HEK293T (cell line): ENCODE data around the gene SP6.

Experiments
- CTCF ChIA-PET: fragments of 350-600 bp; formaldehyde crosslinking; extraction: SDS; loops from one replicate; lab custom pipeline; 2021; ENCODE audit warnings: antibody characterized with exemption, inconsistent platforms; lab: Yijun Ruan, JAX
- POLR2A ChIA-PET: fragments of 350-600 bp; formaldehyde crosslinking; extraction: SDS; loops from one replicate; lab custom pipeline; 2020; ENCODE audit warnings: antibody characterized with exemption, inconsistent platforms; lab: Yijun Ruan, JAX
- DNase-seq: peaks from one replicate; pipeline ENCODE4 v3.0.0; 2012; ENCODE audit warnings: mixed read lengths; ENCODE audit errors: extremely low spot score
- ARNT ChIP-seq: fragments of 450-650 bp; IDR thresholded peaks from 2 replicates; pipeline ENCODE4 v1.6.1; 2017; ENCODE audit warnings: mild to moderate bottlenecking
- BHLHE40 ChIP-seq: fragments of 450-650 bp; IDR thresholded peaks from 2 replicates; pipeline ENCODE4 v1.6.1; 2016; ENCODE audit warnings: mild to moderate bottlenecking, moderate library complexity, borderline replicate concordance
- CTBP1 ChIP-seq: fragments of 450-650 bp; IDR thresholded peaks from 2 replicates; pipeline ENCODE4 v1.6.1; 2016; ENCODE audit warnings: borderline replicate concordance
- ELF4 ChIP-seq: fragments of 450-650 bp; IDR thresholded peaks from 2 replicates; pipeline ENCODE4 v1.6.1; 2017; ENCODE audit warnings: antibody characterized with exemption
- FOXA1 ChIP-seq: fragments of 450-650 bp; IDR thresholded peaks from 2 replicates; pipeline ENCODE4 v1.6.1; 2016; ENCODE audit warnings: mild to moderate bottlenecking
- FOXK2 ChIP-seq: fragments of 450-650 bp; IDR thresholded peaks from 2 replicates; pipeline ENCODE4 v1.6.1; 2016; ENCODE audit warnings: mild to moderate bottlenecking
- FOXM1 ChIP-seq: fragments of 450-650 bp; IDR thresholded peaks from 2 replicates; pipeline ENCODE4 v1.6.1; 2017; ENCODE audit warnings: mild to moderate bottlenecking, borderline replicate concordance
- HDGF ChIP-seq: fragments of 450-650 bp; IDR thresholded peaks from 2 replicates; pipeline ENCODE4 v1.6.1; 2017; ENCODE audit warnings: antibody characterized with exemption, borderline replicate concordance
- L3MBTL2 ChIP-seq: fragments of 450-650 bp; conservative IDR thresholded peaks from 2 replicates; pipeline ENCODE4 v1.6.1; 2016; ENCODE audit warnings: mild to moderate bottlenecking
- LEF1 ChIP-seq: fragments of 450-650 bp; IDR thresholded peaks from 2 replicates; pipeline ENCODE4 v1.6.1; 2017; ENCODE audit warnings: mild to moderate bottlenecking, borderline replicate concordance
- NFRKB ChIP-seq: fragments of 450-650 bp; IDR thresholded peaks from 2 replicates; pipeline ENCODE4 v1.6.1; 2016; ENCODE audit warnings: mild to moderate bottlenecking, moderate library complexity
- PKNOX1 ChIP-seq: fragments of 450-650 bp; IDR thresholded peaks from 2 replicates; pipeline ENCODE4 v1.6.1; 2016
- SP1 ChIP-seq: fragments of 450-650 bp; IDR thresholded peaks from 2 replicates; pipeline ENCODE4 v1.6.1; 2017
- SUZ12 ChIP-seq: fragments of 450-650 bp; IDR thresholded peaks from 2 replicates; pipeline ENCODE4 v1.6.1; 2016; ENCODE audit warnings: mild to moderate bottlenecking
- TARDBP ChIP-seq: fragments of 450-650 bp; IDR thresholded peaks from 2 replicates; pipeline ENCODE4 v1.6.1; 2016
- ZNF384 ChIP-seq: fragments of 450-650 bp; IDR thresholded peaks from 2 replicates; pipeline ENCODE4 v1.6.1; 2016

The SP6 gene

GRCh38 chr17:47811709-47812108 lies 39.3 kb downstream of the SP6 start:
- no peak for TF ChIP-seq NFRKB
- TF ChIP-seq SUZ12: no peak
- TF ChIP-seq ARNT: no peak
- TF ChIP-seq CTBP1: no peak
- no peak for TF ChIP-seq HDGF
- ChIA-PET POLR2A (no interaction called here), CTCF (no interaction called here)
- no peak for DNase-seq

GRCh38 chr17:47810901-47811635 lies 39.9 kb downstream of the SP6 start:
- CTCF ChIA-PET: no interaction called here
- POLR2A ChIA-PET: interaction anchor here (1.2 to 1.3 kb wide), 2 partner anchors 11 to 85 kb away, joined by 3 to 5 read pairs; partner anchors contain the start of genes OSBPL7 and SP2
- DNase-seq: no peak

DNA sequence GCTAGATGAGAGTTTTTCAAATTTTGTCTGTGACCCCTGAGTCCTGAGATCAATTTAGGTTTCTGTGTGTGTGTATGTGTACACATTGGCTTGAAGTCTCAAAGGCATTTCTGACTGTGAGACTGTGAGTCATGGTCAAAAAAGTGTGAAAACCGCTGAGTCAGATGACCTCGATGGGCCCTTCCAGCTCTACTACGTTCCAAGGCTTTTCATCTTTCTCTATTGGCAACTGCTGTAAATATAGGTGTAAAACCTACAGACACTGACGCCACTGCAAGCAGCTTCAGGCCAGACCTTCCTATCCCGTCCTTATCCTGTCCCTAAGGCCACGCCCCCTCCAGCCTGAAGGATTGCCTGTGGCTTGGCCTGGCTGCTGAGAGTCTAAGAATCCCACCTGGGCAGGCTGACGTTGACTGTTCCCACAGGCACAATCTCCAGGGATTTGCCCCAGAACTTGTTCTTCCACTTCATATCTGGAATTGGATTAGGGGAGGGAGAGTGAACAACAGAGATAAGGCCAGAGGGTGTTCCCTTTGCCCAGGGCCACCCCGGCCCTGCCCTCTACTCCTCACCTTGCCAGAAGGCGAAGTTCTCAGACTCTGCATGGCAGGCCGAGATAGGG lies 40.7 kb downstream of the SP6 start:
- DNase-seq: no peak
- TF ChIP-seq SP1: no peak
- no peak for TF ChIP-seq SUZ12
- no peak for TF ChIP-seq ARNT
- no peak for TF ChIP-seq TARDBP
- no peak for TF ChIP-seq CTBP1
- no peak for TF ChIP-seq ZNF384
- no peak for TF ChIP-seq BHLHE40
- ChIA-PET CTCF (no interaction called here), POLR2A (interaction anchor here (1.0 to 1.3 kb wide), 3 partner anchors 11 to 161 kb away, joined by 3 to 5 read pairs (median 4); partner anchors contain the start of genes OSBPL7 and SP2)

More at GRCh38 chr17:47810901-47811635, 39.9 kb downstream of the SP6 start:
- no peak for TF ChIP-seq BHLHE40
- no peak for TF ChIP-seq ZNF384

DNA sequence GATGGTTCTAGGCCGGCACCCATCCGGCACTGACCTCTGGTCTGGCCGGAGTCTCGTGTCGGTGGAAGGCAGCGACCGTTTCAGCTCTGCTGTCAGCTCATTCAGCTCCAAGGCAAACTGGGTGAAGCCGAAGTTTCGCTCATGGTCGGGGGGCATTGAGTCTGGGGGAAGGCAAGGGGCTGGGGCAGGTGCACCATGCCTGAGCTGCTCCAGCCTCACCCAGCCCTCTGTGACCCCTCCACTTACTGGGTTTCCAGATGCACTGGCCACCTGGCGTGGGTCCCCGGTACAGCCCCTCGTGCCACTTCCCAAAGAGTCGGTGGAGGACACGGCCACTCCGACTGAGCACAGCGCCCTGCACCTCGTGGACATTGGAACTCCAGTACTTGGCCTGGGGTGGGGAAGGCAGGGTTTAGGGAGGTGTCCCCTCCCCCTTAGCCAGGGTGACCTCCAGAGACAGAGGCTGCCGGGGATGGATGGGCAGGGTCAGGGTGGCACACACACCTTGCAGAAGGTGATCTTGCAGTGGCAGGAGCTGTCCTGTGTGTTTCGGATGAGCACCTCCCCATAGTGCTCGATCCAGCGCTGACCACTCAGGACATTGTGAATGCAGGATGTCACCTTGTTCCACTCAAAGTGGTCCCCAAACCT lies 42.0 kb downstream of the SP6 start:
- no peak for TF ChIP-seq BHLHE40
- CTCF ChIA-PET: no interaction called here
- POLR2A ChIA-PET: interaction anchor here (1.0 kb wide), 1 partner anchor 22 kb away, joined by 3 read pairs; the partner anchor contains the start of genes LRRC46 and MRPL10
- DNase-seq: no peak

DNA sequence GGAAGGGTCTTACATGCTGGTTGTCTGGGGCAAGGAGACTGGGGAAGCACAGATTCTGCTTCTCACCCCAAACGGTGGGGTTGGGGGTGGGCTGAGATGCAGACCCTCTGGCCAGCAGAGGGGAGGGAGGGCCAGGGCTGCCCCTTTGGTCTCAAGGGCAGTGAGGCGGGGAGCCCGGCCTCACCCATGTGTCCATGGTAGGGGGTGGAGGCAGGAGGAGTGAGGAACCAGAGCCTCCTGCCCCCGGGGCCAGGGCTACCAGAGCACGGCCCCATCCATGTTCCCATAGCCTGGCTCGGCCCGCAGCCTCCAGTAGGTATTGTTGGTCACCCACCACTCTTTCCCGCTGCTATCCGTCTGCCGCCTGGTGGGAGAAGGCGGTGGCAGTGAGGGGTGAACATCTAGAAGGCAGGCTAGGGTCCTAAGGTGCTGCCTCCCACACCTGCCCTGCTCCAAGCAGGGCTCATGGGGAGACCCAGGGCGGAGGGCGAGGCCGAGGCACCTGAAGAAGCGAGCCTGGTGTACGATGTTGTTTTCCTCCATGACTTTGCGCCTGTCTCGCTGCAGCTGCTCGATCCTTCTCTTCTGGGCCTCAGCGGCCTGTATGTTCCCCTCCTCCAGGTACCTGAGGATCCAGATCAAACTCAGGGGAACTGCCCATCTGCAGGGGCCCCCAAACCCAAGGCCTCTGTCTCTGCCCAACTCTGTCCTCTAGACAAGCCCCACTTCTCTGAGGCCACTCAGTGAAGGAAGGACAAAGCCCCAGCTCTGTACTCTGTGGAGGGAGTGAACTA lies 42.7 kb downstream of the SP6 start:
- POLR2A ChIA-PET: interaction anchor here (0.9 kb wide), 1 partner anchor 23 kb away, joined by 3 read pairs; the partner anchor contains the start of genes LRRC46 and MRPL10
- TF ChIP-seq SUZ12: no peak
- no peak for TF ChIP-seq LEF1
- TF ChIP-seq PKNOX1: no peak
- no peak for TF ChIP-seq ELF4
- no peak for TF ChIP-seq ARNT
- TF ChIP-seq FOXM1: no peak
- TF ChIP-seq CTBP1: no peak
- TF ChIP-seq FOXA1: no peak
- TF ChIP-seq TARDBP: no peak
- TF ChIP-seq SP1: no peak
- TF ChIP-seq L3MBTL2: no peak
- TF ChIP-seq NFRKB: no peak
- no peak for TF ChIP-seq FOXK2
- no peak for TF ChIP-seq ZNF384
- no peak for TF ChIP-seq HDGF
- TF ChIP-seq BHLHE40: no peak
- CTCF ChIA-PET: no interaction called here
- DNase-seq: no peak

DNA sequence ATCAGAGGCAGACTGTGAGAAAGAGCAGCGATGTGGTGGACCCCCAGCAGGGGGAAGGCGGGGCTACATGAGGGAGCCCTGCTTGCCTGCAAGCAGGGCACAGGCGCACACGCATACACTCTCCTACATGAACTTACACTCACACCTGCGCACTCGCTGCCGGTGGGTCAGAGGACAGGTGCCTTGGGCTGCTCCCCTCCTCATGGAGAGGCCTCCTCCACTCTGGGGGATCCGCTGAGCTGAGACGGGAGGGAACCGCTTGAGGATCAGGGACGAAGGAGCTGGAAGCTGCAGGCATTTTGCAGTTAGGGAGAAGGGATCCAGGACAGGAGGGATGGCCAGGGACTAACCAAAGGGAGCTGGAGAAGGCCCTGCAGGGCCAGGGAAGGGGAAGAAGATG lies 43.5 kb downstream of the SP6 start:
- CTCF ChIA-PET: no interaction called here
- POLR2A ChIA-PET: interaction anchor here (0.9 kb wide), 1 partner anchor 24 kb away, joined by 3 read pairs; the partner anchor contains the start of genes LRRC46 and MRPL10

More for the DNA sequence above, 43.5 kb downstream of the SP6 start:
- DNase-seq: no peak
- TF ChIP-seq SUZ12: no peak
- TF ChIP-seq LEF1: no peak
- TF ChIP-seq ELF4: no peak
- TF ChIP-seq TARDBP: no peak
- TF ChIP-seq FOXM1: no peak
- TF ChIP-seq SP1: no peak
- no peak for TF ChIP-seq CTBP1
- TF ChIP-seq PKNOX1: no peak
- TF ChIP-seq HDGF: no peak
- TF ChIP-seq FOXA1: no peak
